Stimulated activated CD4-positive, alpha-beta T cell treated with anti-CD3 and anti-CD28 coated beads, TNF-alpha, amount 100 ng/mL, for 24 hours (primary cell): Measurements from ENCODE around the gene RNASE3.
"Not testable (repeated sequence)": the region's sequence is repeated elsewhere in the genome, so short reads cannot be mapped to it uniquely, and the experiment has no call there.

Experiments
- DNase-seq, 3 experiments: peaks; one replicate each; pipeline ENCODE4 v3.0.0-alpha.2; 2020; ENCODE audit warnings: low read depth in 3 of 3

RNASE3 gene

DNA sequence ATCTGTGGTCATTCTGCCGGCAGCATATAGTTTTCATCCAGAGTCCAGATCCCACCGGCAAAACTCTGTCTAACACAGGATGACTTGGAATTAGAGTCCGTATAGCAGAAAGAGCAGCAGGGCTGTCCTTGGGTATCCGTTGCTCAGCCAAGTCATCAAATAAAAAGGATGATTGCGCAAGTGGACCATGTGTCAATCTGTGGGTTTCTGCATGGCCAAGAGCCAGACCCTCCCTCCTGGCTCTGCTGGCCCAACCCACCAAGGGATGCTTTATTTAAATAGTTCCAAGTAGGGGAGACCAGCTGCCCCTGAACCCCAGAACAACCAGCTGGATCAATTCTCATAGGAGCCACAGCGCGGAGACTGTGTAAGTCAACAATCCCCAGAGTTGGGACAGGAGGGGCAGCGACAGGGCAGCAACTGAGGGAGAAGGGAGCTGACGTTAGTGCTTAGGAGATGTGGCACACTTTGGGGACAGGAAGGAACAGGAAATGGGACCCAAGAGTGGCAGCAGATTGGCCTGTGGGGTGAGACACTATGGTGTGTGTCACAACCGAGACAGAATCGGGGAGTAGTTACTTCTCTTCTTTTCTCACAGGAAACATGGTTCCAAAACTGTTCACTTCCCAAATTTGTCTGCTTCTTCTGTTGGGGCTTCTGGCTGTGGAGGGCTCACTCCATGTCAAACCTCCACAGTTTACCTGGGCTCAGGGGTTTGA lies 28.0 kb downstream of the RNASE3 start:
- DNase-seq = not testable (repeated sequence)

DNA sequence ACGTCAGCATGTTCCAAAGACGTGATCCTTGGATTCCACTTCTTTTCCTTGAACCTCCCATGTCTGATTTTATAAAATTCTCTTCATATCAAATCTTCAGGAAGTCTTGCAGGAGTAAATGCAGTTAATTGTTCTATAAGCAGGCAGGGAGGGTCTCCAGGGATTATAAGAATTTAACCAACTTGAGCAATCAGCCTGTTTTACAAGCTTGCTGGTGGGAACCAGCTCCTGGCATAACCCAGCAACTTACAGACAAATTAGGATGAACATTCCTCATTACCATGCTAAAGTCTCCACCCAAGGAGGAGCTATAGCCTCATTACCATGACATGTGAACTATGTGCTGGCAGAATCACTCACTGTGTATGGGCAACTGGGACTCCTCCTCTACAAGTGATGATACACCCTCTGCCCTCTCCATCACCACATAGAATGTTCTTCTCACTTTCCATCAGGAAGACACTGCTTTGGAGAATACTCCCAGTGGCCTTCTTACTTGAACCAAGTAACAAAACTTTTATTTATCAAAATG lies 32.6 kb downstream of the RNASE3 start:
- not testable (repeated sequence) for DNase-seq

DNA sequence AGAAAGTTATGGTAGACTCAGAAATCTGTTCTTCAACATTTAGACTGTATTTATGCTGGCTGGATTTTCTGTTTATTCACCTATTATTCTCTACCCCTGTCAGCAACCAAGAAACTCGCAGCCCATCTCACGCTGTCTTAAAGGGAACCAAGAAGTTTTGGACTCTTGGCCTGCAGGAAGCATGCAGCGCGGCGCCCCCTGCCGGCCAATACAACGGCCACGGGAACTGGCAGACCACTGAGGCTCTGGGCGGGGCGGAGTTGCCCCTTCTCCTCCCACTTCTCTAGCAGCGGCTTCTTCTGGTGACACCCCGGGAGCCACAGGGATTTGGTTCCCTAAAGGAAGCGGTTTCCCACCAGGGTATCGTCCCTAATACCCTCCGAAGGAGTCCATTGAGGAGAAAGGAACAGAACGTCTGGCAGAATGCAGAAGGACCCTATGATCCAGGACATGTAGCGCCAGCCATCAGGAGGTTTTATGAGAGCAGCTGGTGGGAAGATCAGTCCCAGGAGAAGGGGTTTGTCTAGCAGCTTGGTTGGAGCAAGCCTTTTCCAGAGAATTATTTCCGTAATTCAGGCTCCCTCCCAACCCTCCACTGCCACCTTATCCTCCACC lies 43.1 kb downstream of the RNASE3 start:
- peak in 2 of 3 experiments; percentile 1 to 40 for DNase-seq

DNA sequence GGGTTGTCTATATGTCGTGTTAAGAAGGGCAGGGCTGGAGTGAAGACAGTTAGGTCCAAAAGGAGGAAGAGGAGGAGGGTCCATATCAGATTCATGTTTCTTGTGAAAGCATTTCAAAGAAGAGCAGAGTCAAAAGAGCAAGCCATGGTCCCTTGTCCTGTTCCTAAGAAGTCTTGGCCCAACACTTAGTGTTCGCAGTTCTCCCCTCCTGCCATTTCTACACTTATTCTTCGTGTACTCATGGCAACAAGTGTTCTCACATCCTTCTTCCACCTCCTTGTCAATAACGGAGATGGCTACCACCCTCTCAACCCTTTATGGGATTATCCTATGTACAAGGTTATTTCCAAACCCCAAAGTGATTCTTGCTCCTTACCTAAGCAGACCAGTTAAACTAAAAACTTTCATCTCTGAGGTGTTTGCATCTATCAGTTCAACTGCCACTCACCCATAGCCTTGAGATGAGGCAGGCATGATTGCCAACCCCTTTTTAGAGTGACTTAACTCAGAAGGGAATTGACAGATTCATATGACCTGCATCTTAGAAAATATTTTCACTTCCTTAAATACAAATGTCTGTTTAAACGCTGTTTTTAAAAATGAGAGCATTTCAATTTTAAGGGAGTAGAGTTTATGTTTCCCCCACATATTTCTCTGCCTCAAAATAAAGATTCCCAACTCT lies 44.3 kb downstream of the RNASE3 start:
- DNase-seq = no peak
